HG03442 (cell line): ENCODE measurements around the gene RAP1GAP.
"Not testable (repeated sequence)": the region's sequence is repeated elsewhere in the genome, so short reads cannot be mapped to it uniquely, and the experiment has no call there.

Experiments
- ATAC-seq: cut with Tn5 transposase; IDR thresholded peaks from one replicate; pipeline ENCODE4 v1.9.1; 2021; ENCODE audit warnings: mild to moderate bottlenecking, moderate library complexity; ENCODE audit not compliant: unreplicated experiment

Gene RAP1GAP

DNA sequence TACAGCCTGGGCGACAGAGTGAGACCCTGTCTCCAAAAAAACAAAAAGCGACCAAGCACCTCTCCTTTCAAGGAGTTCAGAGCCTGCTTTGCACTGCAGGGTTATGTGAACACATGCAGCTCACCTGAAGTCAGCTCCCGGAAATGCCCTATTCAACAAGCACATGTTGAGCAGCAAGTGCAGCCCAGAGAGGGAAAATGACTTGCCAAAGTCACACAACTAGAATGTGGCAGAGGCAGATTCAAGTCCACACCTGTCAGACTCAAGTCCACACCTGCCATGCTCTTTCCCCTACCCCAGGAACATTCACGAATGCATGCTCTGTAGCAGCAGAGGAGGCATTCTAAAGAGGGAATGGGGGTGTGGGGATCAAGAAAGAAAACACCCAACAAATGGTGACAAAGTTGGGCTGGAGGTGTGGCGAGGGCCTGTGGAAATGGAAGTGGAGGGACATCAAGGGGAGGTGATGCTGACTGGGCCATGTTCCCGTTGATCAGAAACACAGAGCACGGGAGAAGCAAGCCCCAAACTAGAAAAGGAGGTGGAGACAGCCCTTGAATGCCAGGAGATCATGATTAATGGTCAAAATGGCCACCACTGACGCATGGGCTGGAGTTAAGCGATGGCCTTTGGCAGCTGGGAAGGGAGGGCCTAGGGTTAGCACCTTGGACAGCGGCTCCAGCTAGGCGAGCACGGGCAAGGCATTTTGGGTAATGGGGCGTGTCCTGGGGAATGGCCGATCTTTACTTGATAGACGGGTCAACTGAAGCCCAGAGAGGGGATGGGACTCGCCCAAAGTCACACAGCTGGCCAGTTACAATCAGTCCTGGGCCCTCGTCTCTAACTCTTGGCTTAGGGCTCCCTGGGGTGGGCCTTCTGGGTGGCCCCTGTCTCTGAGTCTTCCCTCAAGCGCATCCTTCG lies 21.5 kb downstream of the RAP1GAP start:
- no peak for ATAC-seq

DNA sequence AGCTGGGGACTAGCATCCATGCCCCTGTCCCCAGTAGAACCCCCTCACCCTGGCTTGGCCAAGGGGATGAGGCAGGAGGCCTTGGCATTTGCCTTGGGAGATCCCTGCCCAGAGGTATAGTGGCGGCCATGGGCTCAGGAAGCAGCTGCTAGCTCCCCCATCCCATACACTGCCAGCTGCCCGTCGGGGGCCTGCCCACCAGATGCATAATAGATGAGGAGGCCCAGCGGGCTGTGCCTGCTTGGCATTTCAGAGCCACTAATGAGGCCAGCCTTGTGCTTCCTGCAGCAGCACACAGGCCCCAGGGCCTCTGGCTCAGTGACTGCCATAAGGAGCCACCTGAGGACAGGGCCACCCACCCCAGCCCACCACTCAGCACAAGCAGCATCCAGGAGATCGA lies 23.6 kb downstream of the RAP1GAP start:
- ATAC-seq = no peak

DNA sequence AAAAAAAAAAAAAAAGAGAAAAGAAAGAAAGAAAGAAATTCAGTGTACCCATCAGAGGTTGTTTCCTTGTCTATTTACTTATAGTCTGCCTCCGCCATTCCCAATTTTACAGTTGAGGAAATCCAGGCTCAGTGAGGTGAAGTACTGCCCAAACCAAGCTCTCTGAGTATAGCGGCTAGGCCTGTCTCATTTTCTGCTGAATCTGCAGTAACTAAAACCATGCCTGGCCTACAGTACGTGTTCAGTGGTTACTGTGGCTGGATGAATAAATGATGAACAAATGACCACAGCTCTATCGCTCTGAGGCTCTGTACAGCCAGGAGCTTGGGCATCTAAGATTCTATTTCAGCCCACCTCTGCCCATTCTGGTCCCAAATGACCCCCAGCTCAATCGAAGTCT lies 24.3 kb downstream of the RAP1GAP start:
- no peak for ATAC-seq

DNA sequence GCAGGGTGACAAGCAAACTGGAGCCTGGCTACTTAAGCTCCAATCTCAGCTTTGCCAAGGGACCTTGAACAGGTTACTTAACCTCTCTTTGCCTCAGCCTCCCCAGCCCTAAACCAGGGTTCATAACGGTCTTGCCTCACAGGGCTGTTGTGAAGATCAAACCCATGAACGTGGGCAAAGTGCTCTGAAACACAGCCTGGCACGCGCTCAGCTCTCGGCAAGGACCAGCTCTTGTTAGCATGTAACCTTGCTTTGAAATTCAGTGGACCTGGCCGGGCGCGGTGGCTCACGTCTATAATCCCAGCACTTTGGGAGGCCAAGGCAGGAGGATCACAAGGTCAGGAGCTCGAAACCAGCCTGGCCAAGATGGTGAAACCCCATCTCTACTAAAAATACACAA lies 24.8 kb downstream of the RAP1GAP start:
- no peak for ATAC-seq

DNA sequence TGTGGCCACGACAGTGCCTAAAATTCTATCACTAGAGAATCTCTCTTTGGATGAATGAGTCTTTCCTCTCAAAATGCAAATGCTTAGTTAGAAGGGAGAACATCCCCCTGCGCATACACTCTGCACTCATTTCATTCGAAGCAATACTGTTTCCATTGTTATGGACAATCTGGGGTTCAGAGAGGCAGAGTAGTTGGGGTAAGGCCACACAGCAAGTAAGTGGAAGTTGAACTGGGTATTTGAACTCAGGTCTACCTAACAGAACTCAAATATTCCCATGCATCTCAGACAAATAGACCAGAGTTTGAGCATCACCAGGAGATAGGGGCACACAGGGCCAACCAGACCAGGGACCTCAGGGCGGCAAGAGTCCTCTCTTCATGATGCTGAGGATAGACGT lies 25.5 kb downstream of the RAP1GAP start:
- no peak for ATAC-seq

DNA sequence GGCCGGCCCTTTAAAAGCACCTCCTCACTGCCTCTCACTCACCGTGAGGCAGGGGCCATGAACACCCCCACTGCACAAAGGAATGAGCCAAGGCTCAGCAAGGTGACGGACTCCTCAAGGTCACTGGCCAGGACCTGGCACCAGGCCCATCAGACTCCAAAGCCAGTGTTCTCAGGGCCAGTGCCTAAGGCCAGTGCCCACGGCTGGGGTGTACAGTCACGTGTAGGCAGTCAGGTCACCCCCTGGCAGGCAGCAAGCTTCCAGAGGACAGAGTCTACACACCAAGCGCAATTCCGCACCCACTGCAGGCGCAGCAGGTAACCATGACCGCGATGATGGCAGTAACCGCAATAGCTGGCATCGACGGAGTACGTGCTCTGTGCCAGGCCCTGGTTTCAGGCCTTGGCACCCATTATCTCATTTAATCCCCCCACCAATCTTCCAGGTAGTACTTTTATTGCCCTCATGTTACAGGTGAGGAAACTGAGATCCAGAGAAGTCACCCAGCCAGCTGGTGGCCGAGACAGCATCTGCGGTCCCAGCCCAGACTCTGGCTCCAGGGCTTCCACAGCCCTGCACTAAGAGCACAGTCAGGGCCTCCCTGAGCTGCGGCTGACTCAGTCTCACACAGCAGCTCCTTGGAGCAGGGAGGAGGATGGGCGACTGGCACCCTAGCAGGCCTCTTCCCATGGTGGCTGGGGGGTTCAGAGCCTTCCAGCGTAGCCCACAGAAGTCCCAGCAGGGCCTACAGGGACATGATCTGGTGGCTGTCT lies 27.0 kb downstream of the RAP1GAP start:
- ATAC-seq = no peak

DNA sequence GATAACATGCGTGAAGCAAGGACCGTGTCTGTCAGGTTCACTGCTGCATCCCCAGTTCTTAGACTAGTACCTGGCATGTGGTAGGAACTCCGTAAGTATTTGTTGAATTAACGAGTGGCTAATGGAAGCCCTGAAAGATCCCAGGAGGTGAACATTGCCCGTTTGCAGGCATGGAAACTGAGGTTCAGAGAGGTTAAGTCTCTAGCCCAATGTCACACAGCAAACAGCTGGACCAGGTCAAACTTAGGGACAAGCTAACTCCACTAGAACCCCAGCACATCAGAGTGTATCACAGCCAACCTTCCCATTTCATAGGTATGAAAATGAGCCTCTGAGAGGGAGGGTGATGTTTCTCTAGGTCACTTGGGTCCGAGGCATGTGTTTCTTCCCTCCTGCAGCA lies 27.6 kb downstream of the RAP1GAP start:
- no peak for ATAC-seq

DNA sequence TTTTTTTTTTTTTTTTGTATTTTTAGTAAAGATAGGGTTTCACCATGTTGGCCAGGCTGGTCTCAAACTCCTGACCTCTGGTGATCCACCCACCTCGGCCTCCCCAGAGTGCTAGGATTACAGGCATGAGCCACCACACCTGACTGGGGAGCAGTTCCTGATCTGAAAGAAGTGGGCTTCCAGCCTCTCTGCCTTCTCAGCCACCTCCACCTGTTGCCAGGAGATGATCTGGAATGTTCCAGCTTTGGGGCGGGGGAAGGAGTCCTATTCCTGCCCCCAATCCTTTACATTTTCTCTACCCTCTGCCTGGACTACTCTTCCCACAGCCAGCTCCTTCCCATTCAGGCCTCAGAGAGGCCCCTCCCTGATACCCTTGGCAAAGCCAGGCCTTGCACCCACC lies 28.1 kb downstream of the RAP1GAP start:
- no peak for ATAC-seq

DNA sequence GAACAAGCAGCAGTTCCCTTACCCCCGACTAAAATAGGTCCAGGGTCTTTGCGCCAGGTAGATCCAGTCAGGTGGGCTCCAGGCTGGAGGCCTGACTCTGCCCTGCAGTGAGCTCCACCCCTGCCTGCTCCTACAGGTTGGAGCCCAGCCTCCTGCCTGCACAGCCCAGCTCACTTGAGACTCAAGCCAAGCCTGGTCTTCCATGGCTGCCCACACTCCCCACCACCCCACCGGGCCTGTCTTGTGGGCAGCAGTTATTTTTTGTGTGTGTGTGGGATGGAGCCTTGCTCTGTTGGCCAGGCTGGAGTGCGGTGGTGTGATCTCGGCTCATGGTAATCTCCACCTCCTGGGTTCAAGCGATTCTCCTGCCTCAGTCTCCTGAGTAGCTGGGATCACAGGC lies 28.5 kb downstream of the RAP1GAP start:
- ATAC-seq = no peak

DNA sequence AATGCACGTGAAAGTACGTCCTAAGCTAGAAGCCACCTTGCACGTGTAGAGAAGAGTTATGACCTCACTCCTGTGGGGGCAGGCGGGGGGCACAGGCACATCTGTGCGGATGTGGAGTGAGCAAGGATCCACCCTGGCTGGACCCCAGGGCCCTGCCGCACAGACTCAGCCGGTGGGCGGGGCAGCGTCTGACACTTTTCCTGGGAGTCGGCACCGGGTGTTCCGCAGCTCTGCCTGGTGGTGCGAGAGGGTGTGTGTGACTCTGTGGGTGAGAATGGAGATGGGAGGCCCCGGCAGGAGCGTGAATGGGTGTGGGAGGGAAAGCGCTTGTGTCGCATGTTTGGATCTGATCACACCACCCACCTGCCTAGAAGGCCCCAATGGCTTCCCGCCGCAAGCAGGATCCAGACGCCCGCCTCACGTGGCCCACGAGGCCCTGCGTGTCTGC lies 29.5 kb downstream of the RAP1GAP start:
- ATAC-seq = no peak

DNA sequence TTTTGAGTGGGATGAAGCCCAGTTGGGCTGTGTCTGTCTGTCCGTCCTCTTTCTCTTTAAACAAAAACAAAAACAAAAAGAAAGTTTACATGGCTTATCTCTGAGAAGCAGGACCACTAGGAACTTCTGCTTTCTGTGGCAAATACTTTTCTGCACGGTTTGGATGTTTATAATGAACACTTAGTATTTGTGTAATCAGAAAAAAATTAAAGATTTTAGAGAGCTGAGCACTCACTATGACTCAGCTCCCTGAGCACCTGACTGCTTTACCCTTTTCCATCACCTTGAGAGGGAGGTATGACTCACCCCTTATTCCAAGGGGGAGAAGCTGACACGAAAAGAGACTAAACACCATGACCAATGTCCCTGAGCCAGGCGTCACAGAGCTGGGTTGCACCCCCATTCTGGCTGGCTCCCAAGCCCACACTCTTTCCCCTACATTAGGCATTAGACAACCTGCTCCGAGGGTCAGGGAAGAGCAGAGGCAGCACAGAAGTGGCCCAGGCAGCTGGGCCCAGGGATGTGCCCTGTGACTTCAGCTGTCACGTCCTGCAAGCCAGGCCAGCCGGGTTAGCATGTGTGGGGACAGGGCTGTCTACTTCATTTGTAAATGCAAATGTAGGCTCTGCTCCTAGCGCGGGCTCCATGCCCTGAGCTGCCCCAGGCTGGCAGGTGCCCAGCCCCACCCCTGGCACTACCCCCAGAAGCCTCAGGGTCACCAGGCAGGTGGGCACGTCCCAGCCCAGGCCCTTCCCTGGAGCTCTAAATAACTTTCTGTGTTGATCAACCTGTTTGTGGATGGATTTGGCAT lies 30.4 kb downstream of the RAP1GAP start:
- no peak for ATAC-seq

DNA sequence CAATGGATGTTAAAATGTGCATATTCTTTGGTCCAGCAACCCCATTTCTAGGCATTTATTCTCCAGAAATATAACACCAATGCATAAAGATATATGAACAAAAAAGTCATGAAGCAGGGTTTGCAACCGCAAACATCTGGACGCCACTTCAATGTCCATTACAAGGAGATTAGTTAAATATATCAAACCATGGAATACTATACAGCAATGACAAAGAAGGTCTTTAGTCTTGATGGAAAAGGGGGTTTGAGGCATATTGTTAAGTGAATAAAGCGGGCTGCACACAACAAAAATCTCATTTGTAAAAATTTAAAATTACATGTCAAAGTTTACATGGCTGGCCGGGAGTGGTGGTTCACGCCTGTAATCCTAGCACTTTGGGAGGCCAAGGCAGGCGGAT lies 31.6 kb downstream of the RAP1GAP start:
- ATAC-seq = no peak

DNA sequence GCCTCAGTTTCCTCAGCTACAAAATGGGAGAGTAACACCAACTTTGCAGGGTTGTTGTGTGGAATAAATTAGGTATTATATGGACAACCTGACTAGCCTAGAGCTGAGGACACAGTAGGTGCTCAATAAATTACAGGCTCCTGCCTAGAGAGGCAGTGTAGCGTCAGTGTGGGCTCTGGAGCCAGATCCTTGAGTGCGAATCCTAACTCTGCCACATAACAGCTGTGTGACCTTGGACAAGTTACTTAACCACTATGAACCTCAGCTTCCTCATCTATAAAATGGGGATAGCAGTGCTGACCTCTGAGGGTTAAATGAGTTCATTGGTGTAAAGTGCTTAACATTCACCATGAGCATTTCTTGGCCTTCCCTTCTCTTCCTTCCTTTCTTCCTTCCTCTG lies 33.1 kb downstream of the RAP1GAP start:
- ATAC-seq = no peak

DNA sequence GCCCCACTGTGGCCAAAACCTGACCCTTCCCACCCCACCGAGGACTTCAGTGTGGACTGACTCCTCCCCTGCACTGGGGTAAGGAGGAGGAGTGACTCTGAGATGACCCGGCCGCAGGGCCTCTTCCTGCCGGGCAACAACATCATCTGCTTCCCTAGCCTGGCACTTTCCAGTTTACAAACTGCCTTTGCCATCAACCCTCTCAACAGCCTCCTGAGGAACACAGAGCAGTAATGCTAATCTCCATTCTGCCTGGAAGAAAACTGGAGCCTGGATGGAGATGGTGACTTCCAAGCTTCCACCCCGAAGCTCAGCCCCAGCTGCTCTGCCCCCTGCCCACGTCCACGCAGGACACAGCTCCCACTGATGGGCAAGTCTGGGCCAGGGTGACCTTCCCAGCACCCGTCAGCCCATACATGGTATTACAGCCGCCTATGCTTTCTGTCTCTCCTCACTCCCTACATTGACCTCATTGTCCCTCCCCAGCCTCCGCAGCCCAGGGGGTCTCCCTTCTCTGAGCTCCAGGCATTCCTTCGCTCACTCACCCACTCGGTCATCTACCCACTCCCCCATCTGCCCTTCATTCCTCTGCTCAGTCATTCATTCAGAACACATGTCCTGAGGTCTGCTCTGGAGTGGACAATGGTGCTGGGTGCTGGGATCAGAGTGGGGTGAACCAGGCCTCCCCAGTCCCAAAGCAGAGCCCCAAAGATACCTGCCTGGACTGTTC lies 34.2 kb downstream of the RAP1GAP start:
- no peak for ATAC-seq

DNA sequence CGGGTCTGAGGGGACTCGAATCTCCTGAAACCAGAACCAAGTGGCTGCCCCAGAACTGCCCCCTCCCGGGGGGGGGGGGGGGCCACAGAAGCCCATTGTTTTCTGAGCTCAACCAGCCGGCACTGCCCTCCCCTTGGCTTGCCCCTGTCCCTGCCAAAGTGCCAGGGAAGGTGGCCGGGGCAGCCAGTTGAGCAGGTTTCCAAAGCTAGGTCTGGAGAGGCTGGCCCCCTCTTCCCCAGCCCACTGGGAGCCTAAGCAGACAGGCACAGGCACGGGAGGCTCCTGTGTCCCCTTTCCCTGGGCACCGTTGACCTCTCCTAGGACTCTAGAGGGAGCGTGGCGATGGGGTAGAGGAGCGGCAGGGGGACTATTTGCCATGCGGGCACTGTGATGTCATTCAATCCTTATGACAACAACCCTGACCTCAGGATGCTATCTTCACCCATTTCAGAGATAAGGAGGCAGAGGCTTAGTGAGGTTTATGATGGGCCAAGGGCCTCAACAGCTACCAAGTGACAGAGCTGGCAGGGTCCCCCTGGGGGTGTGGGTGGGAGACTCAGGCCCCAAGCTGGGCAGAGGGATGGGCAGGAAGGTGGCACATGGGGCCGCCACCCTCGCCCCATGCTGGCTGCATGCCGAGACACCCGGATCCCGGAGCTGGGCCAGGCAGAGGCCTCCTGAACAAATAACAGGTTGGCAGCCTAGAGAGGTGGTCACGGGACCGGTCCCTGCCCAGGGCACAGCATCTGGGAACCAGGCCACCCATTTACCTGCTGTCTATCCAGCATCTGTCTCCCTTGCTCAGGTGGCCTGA lies 35.0 kb downstream of the RAP1GAP start:
- ATAC-seq = no peak

DNA sequence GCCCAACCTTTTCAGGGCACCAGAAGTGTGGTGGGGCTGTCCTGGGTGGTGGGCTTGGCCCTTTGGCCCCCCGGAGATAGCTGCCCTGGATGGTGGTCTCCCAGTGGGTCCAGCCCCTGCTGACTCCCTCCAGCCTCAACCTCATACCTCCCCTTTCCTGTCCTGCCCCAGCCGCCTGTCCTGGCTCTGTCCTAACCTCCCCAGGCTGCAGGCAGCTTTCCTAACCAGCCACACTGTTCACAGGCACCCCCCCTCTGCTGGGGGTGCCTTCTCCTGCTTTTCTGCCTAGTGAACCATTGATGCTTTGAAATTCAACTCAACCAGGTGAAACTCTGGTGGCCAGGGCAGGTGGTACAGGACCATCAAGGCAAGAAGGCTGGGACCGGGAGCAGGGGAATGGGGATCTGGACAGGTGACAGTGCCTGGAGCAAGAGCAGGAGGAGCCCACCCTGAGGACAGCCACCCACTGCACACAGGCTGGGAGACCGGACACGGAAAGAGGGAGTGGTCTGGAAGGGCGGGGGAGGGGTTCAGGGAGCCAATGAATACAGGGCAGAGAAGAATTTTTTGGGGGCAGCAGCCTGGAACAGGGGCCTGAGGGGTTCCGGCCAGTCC lies 35.9 kb downstream of the RAP1GAP start:
- ATAC-seq = no peak

DNA sequence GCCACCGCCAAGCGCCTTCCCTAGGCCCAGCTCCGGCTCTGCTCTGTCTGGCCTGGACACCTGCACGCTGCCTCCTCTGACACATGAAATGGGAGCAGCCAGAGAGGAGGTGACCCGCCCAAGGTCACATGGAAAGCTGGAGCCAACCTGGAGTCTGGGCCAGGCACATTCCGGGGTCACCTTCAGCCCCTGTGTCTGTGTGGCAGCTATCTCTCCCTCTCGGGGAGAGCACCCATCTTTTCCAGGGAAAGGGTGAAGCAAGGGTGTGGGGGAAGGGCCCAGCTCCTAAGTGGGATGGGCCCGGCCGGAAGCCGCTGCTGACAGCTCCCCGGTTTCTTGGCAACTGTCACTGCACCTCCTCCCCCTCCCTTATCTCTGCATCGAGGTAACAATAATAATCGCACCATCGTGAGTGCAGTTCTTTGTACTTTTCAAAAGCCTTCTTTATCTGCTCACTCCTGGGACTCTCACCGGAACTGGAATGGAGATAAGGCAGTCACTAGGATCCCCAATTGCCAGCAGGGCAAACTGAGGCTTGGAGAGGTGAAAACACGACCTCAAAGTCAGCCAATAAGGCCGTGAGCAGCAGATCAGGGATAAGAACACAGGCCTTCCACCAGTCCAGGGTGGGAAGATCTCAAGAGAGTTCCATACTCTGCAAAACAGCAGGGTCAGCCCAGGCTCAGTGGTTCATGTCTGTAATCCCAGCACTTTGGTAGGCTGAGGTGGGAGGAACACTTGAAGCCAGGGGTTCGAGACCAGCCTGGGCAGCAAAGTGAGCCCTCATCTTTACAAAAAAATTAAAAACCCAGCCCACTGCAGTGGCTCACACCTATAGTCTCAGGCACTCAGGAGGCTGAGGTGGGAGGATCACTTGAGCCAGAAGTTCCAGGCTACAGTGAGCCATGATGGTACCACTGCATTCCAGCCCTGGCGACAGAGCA lies 36.9 kb downstream of the RAP1GAP start:
- ATAC-seq = no peak

DNA sequence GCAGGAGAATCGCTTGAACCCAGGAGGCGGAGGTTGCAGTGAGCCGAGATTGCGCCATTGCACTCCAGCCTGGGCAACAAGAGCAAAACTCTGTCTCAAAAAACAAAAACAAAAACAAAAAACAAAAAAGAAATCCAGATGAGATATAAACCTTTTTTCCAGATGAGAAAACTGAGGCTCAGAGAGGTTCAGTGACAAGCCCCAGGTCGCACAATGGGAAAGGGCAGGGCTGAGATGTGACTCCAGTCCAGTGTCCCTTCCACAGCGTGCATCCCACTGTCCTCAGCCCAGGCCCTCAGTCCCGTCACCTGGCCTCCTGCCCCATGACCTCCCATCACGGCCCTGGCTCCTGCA lies 37.6 kb downstream of the RAP1GAP start:
- ATAC-seq = not testable (repeated sequence)
